ENCODE data around the gene BRIP1. TPM values are rescaled to one million over a fixed set of nuclear protein-coding genes. Genes with fewer than 3 reads are reported as not detected.

Gene BRIP1
- total RNA-seq, 1 donor from 2014 or later = 0.83 TPM

DNA sequence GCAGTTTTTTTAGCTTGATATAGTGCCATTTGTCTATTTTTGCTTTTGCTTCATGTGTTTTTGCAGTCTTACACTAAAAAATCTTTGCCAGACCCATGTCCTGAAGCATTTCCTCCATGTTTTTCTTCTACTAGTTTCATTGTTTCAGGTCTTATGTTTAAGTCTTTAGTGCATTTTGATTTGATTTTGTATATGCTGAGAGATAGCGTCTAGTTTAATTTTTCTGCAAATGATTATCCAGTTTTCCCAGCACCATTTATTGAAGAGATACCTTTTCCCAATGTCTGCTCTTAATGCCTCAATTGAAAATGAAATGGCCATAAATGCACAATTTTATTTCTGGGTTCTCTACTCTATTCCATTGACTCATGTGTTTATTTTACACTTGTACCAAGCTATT lies 231.5 kb downstream of the BRIP1 start:
- DNase-seq (ENCODE audit: low spot score) = no peak

Other genes starting within 250 kb of the BRIP1 start
- gene INTS2, start 64.5 kb upstream of the BRIP1 start, total RNA-seq = 11.3 TPM
- 72.6 TPM for gene MED13, start 201.8 kb upstream of the BRIP1 start, total RNA-seq

All from mucosa of gallbladder (tissue), 1 donor.